HG03460 (cell line): ENCODE data around the gene TTC13.

Source experiments
- ATAC-seq: cut with Tn5 transposase; IDR thresholded peaks from one replicate; pipeline ENCODE4 v1.9.1; 2021; ENCODE audit not compliant: unreplicated experiment

The TTC13 gene

DNA sequence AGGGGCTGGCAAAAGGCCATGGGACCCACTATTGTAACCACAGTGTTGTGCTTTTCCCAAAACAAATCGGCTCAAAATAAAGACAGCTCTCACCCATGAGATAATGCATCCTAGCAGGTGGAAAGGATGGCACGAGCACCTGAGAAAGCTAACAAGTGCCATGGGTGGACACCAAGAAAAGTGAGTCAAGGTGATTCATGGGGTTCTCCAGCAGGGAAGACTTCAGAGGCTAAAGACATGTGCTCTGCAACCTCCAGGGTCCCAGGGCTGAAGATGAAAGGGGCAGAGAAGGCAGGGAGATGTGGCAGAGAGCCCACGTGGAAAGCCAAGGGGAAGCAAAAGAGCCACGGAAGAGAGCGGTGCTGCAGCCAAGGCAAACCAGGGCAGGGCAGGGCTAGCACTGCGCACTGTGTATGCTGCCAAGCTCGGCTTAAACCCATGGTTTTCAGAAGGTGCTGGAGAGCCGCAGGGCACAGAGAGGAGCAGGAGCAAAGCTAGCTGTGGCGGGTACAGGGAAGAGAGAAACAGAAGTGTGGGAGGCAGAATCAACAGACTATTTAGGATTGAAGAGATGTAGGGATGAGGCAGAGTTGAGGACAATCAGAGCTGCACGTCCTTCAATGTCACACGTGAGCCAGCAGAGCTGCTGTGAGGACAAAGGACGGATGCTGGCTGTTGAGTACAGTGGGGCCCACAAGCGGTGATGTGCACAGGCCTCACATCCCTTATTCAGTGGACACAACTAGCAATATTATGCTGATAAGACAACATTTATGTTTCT lies 68.5 kb downstream of the TTC13 start:
- ATAC-seq: no peak

DNA sequence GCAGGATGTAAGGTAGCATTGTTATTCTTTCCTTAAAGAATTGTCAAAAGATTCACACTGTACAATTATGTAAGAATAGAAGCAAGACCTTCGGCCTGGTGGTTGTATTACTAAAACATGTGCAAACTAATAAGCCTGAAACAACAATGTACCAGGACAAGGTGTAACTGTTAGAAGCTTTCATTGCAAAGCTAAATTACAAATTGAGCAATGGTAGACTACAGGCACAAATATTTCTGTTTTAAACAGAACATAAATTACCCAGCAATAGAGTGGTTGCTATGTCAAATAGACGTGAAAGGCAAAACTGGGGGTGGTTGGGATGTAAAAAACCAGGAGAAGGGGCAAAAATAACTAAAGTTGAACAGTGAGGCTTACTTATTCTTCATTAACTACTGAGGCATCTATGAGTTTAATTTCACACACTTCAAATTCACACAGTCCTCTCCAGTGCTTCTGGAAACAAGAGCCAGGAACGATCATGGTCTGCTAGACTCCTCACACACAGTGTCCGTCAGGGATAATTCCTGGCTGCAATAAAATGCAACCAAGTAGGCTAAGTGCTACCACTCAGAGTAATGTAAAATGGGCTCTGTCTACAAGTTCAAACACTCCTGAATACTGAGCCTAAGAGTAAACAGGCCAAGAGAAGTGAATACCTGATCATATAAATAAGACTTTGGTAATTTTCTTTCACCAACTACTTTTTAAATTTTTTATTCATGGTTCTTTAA lies 71.0 kb downstream of the TTC13 start:
- ATAC-seq: no peak

- no peak for ATAC-seq
Measured at GRCh38 chr1:230906226-230906625, 72.4 kb downstream of the TTC13 start.

DNA sequence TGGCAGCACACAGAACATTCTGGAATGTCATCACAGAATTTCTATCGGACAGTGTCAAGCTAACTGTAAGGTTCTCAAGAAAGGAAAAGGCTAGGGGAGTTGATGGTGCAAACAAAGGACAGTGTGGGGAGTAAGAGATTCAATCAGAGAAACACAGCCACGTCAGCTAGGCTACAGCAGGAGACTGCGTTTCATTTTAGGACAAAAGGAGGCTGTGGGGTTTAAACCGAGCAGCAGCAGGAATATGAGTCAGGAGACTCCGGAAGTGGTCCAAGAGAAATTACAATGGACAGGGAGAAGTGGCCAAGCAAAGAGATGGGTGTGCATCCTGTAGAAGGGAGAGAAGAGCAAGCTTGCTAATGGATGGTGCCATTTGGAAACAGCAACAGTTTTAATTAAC lies 72.9 kb downstream of the TTC13 start:
- no peak for ATAC-seq

GRCh38 chr1:230902349-230902923 lies 76.2 kb downstream of the TTC13 start:
- no peak for ATAC-seq

GRCh38 chr1:230901671-230902070 lies 77.0 kb downstream of the TTC13 start:
- no peak for ATAC-seq

DNA sequence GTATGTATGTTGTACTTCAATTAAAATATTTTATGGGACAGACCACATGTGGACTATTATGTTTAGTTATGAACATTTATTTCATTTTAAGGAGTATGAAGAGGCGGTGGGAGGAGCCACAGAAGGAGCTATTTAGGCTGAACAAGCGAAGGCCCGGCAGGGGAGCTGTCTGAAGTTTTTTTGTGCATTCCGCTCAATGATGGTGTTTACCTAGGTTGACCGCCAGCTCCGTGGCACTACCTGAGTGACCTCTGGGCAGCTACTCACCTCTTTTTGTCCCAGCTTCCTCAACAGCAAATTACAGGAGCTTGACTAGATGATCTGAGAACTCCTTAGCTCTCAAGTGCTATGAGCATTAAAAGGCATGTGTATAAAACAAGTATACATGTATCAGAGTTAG lies 77.7 kb downstream of the TTC13 start:
- ATAC-seq: no peak

DNA sequence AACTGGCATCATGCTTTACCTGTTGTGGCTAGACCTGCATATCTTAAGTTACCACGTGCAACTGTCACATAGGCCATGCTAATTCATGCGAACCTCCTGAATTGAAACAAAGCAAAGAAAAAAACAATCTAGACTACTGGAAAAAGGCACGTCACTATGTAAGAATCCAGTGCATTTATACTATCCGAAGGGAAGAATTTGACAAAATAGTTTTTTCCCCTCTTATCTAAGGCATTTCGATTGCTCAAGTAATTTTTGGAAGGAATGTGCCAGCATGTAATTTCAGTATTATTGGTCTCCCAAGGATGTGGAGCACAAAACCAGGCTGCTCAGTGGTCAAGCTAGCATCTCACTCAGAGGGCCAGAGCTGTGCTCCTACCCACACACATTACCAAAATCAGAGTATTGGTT lies 78.8 kb downstream of the TTC13 start:
- ATAC-seq: no peak

DNA sequence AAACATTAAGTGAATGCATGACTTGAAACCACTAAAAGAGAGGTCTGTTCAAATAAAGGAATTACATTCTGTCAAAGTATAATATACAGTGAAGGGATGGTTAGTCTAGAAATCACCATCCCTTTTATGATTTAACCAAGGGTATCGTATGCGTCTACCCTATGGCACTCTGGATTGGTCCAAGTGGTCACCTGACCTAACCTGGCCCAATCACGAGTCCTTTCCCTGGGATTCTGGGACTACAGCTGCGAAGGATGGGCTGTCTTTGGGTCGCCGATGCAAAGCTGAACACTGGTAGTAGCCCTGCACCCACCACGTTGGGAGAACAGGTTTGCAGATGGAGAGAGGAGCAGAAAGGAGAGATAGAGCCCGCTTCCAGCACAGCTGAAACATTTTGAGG lies 79.9 kb downstream of the TTC13 start:
- ATAC-seq: no peak

GRCh38 chr1:230898144-230898543 lies 80.5 kb downstream of the TTC13 start:
- ATAC-seq: no peak

DNA sequence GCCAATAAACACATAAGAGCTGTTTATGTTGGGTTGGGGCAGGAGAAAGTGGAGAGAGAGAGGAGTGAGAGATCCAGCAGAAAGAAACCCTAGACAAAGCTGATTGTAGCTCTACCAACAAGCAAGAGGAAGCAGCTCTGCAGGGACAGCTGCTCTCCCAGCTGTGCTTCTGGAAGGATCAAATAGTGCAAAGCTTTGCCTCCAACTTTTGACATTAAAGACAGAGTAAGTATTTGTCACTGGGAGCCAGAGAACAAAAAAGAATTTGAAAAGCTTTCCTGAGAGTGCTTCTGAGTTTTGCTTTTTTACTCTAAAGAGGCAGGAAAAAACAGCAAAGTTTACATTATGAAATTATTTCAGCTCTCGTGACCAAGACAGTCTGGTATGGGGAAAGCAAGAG lies 81.9 kb downstream of the TTC13 start:
- no peak for ATAC-seq

DNA sequence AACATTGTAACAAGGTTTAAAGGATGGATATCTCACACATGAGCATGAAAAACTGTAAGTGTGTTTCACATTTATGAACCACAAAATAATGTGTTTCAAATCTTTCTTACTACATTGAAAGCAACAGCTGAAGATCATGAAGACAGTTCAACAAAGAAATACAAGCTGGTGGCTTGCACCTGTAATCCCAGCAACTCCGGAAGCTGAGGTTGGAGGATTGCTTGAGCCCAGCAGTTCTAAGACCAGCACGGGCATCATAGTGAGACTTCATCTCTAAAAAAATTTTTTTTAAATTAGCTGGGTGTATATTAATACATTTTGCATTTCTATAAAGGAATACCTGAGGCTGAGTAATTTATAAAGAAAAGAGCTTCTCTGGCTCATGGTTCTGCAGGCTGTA lies 83.2 kb downstream of the TTC13 start:
- ATAC-seq: no peak

DNA sequence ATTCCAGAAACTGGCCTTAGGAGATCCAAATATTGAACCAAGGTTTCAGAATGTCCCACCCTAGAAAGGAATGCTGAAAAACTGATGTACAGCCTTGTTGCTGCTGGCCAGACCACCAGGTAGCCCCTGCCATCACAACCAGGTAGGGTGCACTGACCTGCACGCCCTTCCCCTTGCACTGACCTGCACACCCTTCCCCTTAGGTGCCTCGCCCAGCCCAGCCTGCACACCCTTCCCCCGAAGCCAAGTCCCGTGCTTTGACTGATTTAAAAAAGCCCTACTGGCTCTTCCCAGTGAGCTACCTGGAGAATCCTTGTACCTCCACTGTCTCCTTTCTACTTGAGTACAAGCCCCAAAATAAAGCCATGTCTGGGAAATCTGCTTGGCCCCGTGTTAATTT lies 84.0 kb downstream of the TTC13 start:
- ATAC-seq: no peak

GRCh38 chr1:230894032-230894431 lies 84.6 kb downstream of the TTC13 start:
- no peak for ATAC-seq

GRCh38 chr1:230892018-230892491 lies 86.6 kb downstream of the TTC13 start:
- no peak for ATAC-seq

DNA sequence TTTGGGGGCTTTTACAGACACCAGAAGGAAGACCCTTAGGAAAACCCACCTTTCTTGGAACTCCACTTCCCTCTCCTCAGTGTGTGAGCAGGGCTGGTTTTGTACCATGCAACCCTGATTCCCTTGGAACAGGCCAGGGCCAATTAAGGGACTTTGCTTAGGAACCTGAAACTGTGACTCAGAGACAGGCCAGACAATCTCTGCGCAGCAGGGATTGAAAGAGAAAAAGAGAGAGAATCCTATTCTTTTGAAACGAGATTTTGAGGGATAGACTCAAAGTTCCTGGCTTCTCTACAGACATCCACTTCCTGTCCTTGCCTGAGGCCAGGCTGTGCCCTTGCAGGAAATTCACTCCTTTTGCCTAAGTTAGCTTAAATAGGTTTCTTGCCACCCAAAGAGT lies 87.2 kb downstream of the TTC13 start:
- no peak for ATAC-seq

GRCh38 chr1:230884646-230885045 lies 94.0 kb downstream of the TTC13 start:
- no peak for ATAC-seq

DNA sequence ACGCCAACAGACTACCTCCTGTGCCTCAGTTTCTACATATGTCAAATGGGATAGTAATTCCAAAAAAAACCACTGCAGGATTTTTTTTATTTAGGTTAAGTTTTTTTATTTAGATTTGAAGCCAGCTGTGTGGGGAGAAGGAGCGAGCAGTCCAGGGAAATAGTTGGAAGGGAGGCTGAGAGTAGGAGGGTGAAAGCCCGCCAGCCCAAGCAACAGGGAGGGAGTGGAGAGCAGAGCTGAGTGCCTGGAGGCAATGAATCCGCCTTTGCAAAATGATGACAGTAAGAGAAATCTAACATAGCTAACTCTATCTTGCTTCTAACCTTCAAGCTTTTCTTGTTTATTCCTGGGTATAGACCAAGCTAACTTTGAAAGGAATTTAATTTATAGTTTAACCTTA lies 94.7 kb downstream of the TTC13 start:
- no peak for ATAC-seq

- no peak for ATAC-seq
Measured at GRCh38 chr1:230879778-230880177, 98.9 kb downstream of the TTC13 start.

- ATAC-seq: no peak
Measured at GRCh38 chr1:230878591-230878990, 100.1 kb downstream of the TTC13 start.

GRCh38 chr1:230877924-230878590 lies 100.6 kb downstream of the TTC13 start:
- no peak for ATAC-seq
